NK-92 (cell line): ENCODE results near the gene GRAMD2A.
A peak's percentile ranks its signal among the peaks of the same experiment; 100 is the strongest.

ENCODE experiments used
- DNase-seq: peaks from one replicate; lab custom pipeline; 2025; ENCODE audit not compliant: unreplicated experiment; lab: John Stamatoyannopoulos, UW

The GRAMD2A gene

DNA sequence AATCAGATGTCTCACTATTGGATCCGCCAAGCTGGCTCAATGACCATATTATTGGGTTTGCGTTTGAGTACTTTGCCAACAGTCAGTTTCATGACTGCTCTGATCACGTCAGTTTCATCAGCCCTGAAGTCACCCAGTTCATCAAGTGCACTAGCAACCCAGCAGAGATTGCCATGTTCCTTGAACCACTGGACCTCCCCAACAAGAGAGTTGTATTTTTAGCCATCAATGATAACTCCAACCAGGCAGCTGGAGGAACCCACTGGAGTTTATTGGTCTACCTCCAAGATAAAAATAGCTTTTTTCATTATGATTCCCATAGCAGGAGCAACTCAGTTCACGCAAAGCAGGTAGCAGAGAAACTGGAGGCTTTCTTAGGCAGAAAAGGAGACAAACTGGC, 57.9 kb downstream of the GRAMD2A start:
- no peak for DNase-seq

DNA sequence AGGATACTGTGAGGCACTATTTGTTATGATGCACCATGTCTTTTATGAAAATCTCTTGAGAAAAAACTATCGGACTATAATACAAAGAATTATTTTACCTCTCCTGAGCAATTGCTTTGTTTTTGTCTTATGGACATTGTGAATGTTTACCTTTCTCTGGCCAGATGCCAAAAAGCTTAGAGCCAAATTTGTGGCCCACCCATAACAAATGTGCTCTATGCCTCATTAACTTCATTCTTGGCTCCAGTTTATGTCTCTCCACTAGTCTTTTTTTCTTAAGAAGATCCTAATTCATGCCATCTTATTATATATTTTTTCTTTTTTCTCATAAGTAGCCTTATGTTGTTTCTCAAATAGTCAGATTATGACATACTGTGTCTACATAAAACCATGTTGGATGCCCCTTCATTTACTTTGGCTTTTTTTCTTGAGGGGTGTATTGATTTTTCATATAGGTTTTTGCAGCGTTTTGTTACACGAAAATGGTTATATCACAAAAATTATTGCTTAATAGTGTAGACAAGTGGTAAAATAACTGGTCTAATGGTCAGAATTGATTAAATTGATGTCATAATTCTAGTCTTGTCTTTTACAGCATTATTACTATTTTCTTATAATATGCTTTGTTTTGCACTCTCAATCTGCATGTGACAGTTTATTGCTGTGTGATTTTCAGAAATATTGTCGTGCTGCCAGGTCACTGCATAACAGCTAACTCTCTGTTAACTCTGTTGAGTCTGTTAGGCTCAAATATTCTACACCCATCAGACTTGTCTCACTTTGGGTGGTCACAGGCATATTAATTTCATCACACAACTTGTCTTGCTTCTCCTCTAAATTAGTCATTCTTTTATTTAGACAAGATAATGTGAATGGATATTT, 61.2 kb downstream of the GRAMD2A start:
- DNase-seq = no peak

DNA sequence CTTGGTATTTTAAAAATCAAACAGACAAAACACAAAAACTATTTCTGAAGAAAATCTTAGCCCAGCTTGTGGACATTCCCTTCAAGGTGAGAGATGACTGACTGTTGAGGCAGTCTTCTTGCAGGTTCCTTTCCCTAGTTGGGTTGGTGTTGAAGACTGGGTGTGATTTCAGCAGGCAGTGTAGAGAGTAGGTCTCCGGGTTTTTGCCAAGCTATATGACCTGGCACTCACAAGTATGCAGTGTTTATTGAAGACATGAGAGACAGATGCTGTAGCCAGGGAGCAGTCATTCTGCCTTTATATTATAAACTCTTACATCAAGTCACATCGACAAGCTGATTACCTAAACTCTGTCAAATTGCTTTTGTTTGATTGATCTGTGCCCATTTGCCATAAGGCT, 61.9 kb downstream of the GRAMD2A start:
- DNase-seq = no peak

DNA sequence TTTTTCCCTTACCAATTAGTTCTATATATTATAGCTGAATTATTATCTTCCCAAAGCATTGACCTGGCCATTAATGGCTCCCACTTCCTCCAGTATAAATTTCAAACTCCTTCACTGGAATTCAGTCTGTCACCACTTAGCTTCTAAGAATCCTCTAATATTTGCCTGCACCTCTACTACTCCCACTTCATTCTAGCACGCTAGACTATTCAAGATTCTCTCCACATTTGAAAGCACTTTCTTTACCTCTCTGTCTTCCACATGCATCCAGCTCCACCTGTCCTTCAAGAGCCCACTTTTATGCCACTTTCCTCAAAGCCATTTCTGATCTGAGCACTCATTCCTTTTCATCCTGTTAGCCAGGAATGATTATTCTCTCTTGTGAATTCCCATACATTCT, 64.4 kb downstream of the GRAMD2A start:
- no peak for DNase-seq

DNA sequence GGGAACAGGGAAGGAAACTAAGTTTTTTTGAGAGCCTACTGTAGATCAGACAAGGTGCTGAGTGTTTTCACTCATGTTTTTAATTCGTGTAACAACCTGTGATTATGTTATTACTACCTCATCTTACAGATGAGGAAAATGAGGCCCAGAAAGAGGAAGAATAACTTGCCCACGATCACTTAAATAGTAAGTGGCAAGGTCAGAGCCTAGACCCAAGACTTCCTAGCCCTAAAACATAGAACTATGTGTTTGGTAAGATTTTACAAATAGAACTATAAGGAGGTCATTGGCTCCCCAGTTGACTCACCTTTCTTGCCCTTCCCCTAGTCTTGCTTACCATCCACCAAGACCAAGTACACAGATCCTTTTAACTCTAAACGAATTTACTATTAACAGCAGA, 65.7 kb downstream of the GRAMD2A start:
- DNase-seq = no peak

DNA sequence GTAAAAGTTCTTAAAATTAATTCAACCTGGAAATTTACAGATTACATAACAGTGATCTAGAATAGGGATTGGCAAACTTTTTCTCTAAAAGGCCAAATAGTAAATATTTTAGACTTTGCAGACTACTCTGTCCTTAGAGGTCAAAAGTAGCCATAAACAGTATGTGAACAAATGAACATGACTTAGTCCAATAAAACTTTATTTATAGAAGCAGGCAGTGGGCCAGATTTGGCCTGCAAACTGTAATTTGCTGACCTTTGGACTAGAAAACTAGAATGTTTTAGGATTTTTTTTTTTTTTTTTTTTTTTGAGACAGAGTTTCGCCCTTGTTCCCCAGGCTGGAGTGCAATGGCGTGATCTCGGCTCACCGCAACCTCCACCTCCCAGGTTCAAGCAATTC, 67.3 kb downstream of the GRAMD2A start:
- DNase-seq = no peak

DNA sequence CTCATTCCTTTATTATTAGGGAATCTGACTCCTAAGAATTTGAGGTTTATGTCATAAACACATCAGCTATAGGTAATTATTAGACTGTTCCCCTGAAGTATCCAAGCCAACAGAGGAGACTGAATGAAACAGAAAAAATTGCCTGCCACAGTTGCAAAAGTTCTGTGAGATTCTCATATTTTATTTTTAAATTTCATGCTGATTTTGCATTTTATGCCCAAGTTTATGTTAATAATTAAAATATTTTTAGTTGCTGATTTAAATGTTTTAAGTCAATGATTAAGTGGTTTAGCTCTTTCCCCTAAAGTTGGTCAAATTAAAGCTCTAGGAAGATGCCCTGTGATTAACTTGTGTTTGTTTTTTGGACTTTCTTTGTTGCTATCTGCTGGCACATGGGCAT, 69.2 kb downstream of the GRAMD2A start:
- no peak for DNase-seq

DNA sequence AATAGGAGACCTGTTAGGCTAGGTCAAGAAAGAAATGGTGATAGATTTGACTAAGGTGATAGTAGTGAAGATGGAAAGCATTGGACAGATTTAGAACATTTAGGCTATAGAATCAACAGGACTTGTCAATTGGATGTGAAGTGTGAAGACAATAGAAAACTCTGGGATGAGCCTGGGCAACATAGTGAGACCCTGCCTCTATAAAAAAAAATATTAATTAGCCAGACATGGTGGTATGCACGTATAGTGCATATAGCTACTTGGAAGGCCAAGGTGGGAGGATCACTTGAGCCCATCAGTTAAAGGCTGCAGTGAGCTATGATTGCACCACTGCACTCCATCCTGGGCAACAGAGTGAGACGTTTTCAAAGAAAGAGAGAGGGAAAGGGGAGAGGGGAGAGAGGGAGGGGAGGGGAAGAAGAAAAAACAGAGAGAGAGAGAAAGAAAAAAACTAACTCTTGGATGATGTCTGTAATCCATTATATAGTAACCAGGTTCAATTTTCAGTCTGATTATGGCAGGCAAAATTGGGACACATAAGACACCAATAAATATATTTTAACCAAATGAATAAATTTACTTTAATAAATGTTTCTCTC, 69.8 kb downstream of the GRAMD2A start:
- DNase-seq = no peak

DNA sequence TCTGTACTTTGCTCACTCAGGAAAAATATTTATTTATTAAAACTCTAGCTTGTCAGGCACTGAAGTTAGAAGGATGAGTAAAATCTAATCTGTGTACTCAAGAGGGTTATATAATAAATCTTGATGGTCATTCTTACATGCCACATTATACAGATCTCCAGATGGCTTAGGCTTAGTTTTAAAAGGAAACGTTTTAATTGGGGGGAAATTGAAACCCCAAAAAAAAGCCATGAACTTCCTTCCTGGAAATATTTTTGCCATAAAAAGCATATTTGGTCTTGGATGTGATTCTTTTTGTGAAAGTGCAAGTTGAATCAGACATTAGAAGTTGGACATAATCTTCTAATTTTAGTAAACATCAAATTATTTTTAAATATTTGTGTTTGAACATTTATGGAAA, 73.4 kb downstream of the GRAMD2A start:
- DNase-seq = no peak

DNA sequence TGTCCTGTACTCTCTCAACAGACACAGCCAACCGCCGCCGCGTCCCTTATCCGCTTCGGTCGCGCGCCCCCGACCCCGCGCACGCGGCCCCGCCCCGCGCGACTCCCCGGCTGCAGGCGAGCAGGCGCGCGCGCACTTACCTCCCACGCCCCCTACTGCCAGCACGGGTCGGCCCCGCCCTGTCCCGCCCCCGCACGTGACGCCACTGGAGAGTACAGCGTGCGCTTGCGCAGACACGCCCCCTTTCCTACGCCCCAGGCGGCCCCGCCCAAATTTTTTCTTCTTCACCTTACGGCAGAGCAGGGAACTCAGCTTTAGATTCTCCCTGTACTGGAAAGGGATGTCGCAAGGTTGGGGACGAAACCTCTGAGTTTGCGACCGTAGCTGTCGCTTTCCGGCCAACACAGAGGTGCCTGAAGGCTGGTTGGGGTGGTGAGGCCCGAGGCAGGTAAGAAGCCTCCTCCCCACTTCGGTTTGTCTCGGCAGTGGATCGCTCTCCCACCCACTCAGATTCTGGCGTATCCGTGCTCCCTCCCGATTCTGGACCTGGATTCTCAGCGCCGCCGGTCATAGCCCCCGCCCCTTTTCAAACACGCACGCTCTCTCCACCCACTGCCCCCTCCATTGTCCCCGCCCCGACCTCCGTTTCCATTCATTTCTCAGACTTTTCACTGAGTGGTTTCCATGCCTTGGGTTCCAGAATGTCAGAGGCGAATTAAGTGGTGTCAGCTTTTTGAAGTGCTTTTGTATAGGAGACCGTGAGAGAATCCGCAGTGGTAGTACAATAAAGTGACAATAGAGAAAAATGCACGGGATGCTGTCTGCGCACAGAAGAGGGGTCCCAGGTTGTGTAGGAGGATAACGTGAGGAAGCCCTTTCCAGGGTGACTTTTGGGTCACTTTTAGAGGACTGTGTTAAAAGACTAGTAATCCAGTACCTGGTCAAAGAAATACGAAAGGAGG, 79.3 kb downstream of the GRAMD2A start, which contains the start of the genes MYO9A and SENP8:
Gene MYO9A, minus strand, starts transcription at position 134 of the 962 bp plus-strand sequence. CDS start 71,587 bp downstream, outside the sequence.
Gene SENP8, plus strand, starts transcription at position 387 of the 962 bp plus-strand sequence. CDS start 21,221 bp downstream, outside the sequence.
- peak; percentile 89 for DNase-seq

DNA sequence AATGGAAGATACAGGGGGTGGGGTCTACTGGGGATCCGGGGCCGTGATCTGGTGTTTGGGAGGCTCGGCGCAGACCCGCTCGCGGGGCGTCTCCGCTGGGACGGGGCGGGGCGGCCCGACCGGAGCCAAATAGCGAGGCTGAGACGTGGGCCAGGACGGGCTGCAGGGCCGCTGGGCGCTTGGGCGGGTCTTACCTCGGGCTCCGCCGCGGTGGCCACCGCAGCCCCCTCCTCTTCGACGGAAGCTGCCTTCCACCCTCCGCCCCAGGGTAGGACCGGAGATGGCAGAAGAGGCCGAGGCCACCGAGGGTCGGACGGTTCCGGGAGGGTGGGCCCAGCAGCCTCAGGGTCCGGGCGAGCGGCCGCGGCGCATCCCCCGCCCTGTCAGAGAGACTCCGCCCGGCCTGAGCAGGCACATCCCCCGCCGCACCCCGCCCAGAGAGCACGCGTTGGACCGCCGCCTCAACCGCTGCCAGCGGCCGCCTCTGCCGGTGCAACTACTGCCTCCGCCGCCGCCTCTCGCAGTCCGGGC, 80.0 kb downstream of the GRAMD2A start:
- no peak for DNase-seq

DNA sequence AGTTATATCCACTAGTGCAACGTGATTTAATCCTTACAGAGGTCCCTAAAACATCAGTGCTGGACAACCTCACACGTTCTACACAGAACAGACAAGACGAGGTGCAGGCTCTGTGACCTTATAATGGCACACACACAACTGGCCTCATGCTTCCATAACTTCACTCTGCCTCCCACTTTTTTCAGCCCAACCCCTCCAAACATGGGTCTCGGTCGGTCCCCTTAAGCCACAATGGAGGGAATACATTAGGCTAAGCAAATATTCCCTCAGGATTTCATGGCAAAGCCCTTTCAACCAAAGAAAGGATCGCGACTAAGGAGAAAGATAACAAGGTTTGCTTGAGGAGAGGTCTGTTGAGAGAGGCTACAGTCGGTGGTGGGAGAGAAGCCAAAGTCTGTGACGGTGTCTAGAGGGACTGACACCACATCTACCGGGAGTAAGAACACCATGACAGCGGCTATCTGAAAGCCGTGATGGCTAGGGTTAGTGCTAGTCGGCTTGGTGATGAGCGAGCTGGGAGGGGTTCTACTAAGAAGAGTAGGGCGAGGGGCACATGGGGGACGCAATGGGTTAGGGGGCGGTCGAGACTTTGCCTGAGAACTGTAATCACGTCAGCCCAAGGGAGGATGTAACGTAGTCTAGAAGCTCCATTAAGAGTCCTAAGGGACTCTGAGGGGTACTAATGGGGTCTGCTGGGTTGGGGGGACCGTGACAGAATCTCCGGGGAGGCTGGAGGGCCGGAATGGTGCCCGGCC, 80.7 kb downstream of the GRAMD2A start:
- DNase-seq = no peak

DNA sequence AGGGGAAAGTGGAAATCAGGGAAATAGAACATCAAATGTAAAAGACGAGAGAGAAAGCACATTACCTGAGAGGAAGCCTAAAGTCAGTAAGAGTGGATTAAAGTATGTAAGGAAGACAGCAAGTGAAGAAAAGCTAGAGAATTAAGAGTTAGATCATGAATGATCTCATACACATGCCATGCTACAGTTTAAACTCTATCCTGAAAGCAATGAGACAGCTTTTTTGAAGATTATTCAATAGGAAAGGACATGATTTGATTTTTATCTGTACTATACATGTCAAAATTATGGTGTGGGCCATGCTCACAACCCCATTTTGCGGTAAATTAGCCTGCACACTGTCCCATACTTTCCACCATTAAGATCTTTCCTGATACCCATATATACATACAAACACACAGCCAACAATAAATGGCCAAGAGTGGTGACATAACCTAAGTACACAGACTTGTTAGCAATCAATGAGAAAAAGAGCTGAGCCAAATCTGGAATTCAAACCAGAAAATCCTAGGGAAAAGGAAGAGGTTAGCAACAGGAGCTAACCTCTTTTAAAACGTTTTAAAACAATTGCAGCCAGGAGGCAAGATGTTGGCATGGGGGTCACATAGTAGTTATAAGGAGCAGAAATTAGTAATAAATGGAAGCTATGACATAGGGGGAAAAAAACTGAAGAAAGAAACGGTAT, 84.1 kb downstream of the GRAMD2A start:
- no peak for DNase-seq

DNA sequence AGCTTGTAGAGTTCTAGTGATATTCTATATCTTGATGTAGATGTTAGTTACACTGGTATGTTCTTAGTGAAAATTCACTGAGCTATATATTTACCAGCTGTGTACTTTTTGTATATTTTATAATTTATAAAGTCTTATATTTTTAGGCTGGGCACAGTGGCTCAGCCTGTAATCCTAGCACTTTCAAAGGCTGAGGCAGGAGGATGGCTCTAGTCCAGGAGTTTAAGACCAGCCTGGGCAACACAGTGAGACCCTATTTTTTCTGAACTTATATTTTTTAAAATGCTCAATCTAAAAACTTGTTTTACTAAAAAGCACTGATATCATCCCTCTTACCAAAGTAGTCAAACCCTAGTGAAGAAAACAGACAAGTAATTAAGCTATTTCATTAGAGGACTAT, 84.8 kb downstream of the GRAMD2A start:
- no peak for DNase-seq

DNA sequence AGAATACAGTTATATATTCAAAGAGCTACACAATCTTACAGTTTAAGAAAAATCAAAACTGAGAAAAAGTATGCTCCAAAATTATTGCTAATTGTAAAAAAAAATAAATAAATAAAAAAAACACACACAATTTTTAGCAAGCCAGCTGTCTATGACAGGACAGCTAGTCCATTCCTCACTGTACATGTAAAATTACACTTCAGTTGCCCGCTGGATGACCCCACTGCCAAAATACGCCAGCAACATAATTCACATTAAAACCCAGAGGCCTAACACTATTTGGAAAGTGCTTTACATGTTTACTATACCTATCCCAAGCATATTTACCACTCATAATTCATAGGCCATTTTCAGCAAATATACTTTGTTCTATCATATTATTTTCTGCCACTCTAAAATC, 85.5 kb downstream of the GRAMD2A start:
- no peak for DNase-seq

DNA sequence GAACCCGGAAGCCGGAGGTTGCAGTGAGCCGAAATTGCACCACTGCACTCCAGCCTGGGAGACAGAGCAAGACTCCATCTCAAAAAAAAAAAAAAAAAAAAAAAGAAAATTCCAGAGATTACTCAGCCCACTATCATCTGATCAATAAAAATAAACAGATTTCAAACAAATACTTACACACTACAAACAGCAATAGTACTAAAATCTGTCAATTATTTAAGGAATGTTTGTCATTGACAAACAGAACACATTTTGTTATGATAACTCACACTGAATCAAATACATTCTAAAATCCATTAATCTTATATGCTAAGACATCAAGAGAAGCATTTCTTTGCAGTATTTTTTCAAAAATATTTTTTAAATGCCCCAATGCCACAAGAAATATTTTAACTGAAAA, 87.2 kb downstream of the GRAMD2A start:
- no peak for DNase-seq
